ENCODE data around the gene ZBTB4.
"Not testable (repeated sequence)": the region's sequence is repeated elsewhere in the genome, so short reads cannot be mapped to it uniquely, and the experiment has no call there.

GRCh38 chr17:7481275-7481674 is 1.8 kb upstream of the ZBTB4 start, which contains the start of gene SLC35G6:
- not testable (repeated sequence) for TF ChIP-seq YY1 (IDR thresholded peaks at IDR 0.05; ENCODE audit: low read depth); RAD21 (IDR thresholded peaks at IDR 0.05; ENCODE audit: low read depth); EP300 (IDR thresholded peaks at IDR 0.05; ENCODE audit: borderline replicate concordance); REST (IDR thresholded peaks at IDR 0.05; ENCODE audit: low read depth); TAF1 (IDR thresholded peaks at IDR 0.05; ENCODE audit: low read depth); FOXM1 (IDR thresholded peaks at IDR 0.05; ENCODE audit: borderline replicate concordance, low read depth); EGR1 (IDR thresholded peaks at IDR 0.05)
- TF ChIP-seq, protein P1, sequence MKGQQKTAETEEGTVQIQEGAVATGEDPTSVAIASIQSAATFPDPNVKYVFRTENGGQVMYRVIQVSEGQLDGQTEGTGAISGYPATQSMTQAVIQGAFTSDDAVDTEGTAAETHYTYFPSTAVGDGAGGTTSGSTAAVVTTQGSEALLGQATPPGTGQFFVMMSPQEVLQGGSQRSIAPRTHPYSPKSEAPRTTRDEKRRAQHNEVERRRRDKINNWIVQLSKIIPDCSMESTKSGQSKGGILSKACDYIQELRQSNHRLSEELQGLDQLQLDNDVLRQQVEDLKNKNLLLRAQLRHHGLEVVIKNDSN (IDR thresholded peaks at IDR 0.05): not testable (repeated sequence)
- TF ChIP-seq, protein P2, sequence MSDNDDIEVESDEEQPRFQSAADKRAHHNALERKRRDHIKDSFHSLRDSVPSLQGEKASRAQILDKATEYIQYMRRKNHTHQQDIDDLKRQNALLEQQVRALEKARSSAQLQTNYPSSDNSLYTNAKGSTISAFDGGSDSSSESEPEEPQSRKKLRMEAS (IDR thresholded peaks at IDR 0.05): not testable (repeated sequence)
